Measurements from ENCODE around the gene FHOD3.

DNA sequence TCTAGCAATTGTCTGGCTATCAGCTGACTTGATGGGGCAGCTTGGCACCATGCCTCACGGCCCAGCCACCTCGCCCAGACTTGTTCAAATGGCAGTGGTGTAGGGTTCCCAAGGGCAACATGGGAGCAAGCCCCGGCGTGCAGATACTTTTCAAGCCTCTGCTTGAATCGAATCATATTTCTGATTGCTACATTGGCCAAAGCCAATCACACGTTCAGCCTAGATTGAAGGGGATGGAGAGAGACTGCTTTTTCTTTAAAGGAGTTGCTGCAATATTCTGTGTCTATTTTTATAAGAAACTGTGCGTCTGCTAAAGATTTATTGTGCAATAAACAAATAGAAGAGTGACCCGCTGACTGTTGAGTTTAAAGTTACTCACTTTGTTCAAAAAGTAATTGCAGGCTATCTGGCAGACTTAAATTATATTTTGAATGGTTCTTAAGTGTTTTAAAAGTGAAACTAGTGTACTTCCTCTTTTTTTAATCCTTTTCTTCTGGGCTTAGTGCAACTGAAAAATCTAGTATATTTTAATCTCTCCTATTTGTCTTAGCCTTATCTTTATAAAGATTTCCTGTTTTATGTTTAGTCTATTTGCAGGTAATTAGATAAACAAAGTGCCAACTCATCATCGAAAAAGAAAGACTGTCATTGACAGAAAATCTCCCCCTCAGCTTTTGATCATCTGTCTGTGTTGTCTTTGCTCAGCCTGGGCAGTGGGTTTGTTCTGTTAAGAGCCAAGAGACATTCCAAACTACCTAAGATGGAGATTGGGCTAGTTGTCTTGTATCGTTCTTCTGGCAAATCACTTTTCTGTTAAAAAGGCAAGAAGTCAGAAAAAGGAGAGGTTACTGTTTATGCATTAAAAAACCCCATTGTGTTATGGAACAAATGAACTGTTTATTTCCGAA is 375.2 kb downstream of the FHOD3 start:
- TF ChIP-seq, protein P1, sequence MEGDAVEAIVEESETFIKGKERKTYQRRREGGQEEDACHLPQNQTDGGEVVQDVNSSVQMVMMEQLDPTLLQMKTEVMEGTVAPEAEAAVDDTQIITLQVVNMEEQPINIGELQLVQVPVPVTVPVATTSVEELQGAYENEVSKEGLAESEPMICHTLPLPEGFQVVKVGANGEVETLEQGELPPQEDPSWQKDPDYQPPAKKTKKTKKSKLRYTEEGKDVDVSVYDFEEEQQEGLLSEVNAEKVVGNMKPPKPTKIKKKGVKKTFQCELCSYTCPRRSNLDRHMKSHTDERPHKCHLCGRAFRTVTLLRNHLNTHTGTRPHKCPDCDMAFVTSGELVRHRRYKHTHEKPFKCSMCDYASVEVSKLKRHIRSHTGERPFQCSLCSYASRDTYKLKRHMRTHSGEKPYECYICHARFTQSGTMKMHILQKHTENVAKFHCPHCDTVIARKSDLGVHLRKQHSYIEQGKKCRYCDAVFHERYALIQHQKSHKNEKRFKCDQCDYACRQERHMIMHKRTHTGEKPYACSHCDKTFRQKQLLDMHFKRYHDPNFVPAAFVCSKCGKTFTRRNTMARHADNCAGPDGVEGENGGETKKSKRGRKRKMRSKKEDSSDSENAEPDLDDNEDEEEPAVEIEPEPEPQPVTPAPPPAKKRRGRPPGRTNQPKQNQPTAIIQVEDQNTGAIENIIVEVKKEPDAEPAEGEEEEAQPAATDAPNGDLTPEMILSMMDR (IDR thresholded peaks at IDR 0.05), result no peak
- no peak for TF ChIP-seq POLR2A (IDR thresholded peaks at IDR 0.05; ENCODE audit: low read depth)

All from esophagus muscularis mucosa (tissue), 3 donors.